ENCODE data around the gene CSNK2A2. TPM values are rescaled to one million over a fixed set of nuclear protein-coding genes. Genes with fewer than 3 reads are reported as not detected.
A peak's percentile ranks its signal among the peaks of the same experiment; 100 is the strongest.

CSNK2A2 gene
- total and polyA plus RNA-seq, 9 of the 15 experiments (the other 6 are each of a cell fraction or from before 2014, with no cell fraction given): 20.8 to 109 (median 44.7) TPM

DNA sequence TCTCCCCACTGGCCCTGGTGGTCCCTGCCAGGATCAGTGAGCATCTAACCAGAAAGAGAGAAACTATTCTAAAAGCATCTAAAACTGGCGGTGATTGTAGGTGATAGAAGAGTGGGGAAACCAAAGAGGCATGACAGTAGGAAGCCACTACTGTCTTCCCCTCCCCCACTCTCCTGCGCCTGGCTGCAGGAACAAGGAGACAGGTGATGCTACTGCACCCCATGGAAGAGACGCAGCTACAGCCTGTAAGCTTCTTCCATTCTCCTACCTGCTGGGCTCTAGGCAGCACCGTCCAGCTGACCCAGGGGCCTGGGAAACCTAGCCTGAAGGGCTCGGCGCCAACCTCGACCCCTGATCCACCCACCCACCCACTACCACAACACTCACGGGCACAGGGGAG is 32.4 kb upstream of the CSNK2A2 start (continued):
- TF ChIP-seq ZFP1 (CRISPR knock-in tag; IDR thresholded peaks at IDR 0.05) (no peak), NRF1 (conservative IDR thresholded peaks at IDR 0.05 in 1 of 2, IDR thresholded peaks at IDR 0.05 in 1 of 2) (no peak), TAF15 (IDR thresholded peaks at IDR 0.05; ENCODE audit: low read depth, low read length) (no peak)

- H3K27ac ChIP-seq (ENCODE audit: extremely low read depth, low read depth, low read length): no peak overlapping the region
- TF ChIP-seq RBM25 (IDR thresholded peaks at IDR 0.05; ENCODE audit: low read depth, low read length, severe bottlenecking) (peak; percentile 7), BCOR (IDR thresholded peaks at IDR 0.05) (0 out of 2 replicates have a peak, but pooled peaks have one; percentile 15), ZNF324 (CRISPR knock-in tag; IDR thresholded peaks at IDR 0.05) (no peak), ESRRA (IDR thresholded peaks at IDR 0.05; ENCODE audit: borderline replicate concordance, low read depth) (no peak), ZNF121 (CRISPR knock-in tag; conservative IDR thresholded peaks at IDR 0.05) (peak; percentile 91)
- no TSS peak for BruUV-seq (replicated peaks)
- H3K9ac ChIP-seq (ENCODE audit: insufficient read depth in 1 of 2, low read depth in 2 of 2, low read length in 2 of 2): no peak overlapping the region
- no peak for DNase-seq (ENCODE audit: extremely low read depth in 1 of 4, low spot score in 3 of 4)
- no peaks in the 10 kb centered on the region for H4K20me1 ChIP-seq (replicated peaks; ENCODE audit: control insufficient read depth, insufficient read depth, low read length)
- H3K79me2 ChIP-seq (ENCODE audit: control insufficient read depth, insufficient read depth, low read length): no peaks in the 10 kb centered on the region
- no peak for ATAC-seq
- no peak overlapping the region for H3K4me2 ChIP-seq (ENCODE audit: insufficient read depth, low read length)
- no peak overlapping the region for H3K4me3 ChIP-seq
- in situ Hi-C loops (cut with MboI): no loop called here
- no peaks in the 10 kb centered on the region for H3K27me3 ChIP-seq (ENCODE audit: control insufficient read depth in 2 of 2, insufficient read depth in 2 of 2, low read length in 2 of 2)
- intact Hi-C loops (cut with micrococcal nuclease): no loop called here
- no peak overlapping the region for H2AFZ ChIP-seq (ENCODE audit: low read depth, low read length)
- no peaks in the 10 kb centered on the region for H3K36me3 ChIP-seq (ENCODE audit: control insufficient read depth, insufficient read depth, low read length)
- 36% methylated on average over 3 of the region's 3 CpGs for WGBS (ENCODE audit: insufficient coverage, low coverage, missing lambda C conversion rate)
- ChIA-PET POLR2A (interaction anchor here (0.8 kb wide), 1 partner anchor 23 kb away, joined by 3 read pairs; a partner anchor contains a TSS), CTCF (ENCODE audit: low intra/inter-chr PET ratio) (no interaction called here)
- H3K9me3 ChIP-seq (replicated peaks; ENCODE audit: control insufficient read depth, insufficient read depth, low read depth, low read length): no peaks in the 10 kb centered on the region
- FAIRE-seq: no peak
- no peaks in the 10 kb centered on the region for H3K9me1 ChIP-seq (ENCODE audit: control insufficient read depth, insufficient read depth, low read length)
- no peaks in the 10 kb centered on the region; a peak in 2 of 5 replicates for H3K4me1 ChIP-seq (replicated peaks in 1 of 2; ENCODE audit: control insufficient read depth in 2 of 2, insufficient read depth in 2 of 2, low read length in 2 of 2)
These were observed 28.9 kb upstream of the CSNK2A2 start for GRCh38 chr16:58226790-58227189.

All from K562 (cell line).